ENCODE results near the gene TRIM37. TPM values are rescaled to one million over a fixed set of nuclear protein-coding genes. Genes with fewer than 3 reads are reported as not detected.

TRIM37 gene
- total and polyA plus RNA-seq, 2 of the 8 experiments (the other 6 are each of a cell fraction or from before 2014, with no cell fraction given) = 38.2 to 57.0 TPM

DNA sequence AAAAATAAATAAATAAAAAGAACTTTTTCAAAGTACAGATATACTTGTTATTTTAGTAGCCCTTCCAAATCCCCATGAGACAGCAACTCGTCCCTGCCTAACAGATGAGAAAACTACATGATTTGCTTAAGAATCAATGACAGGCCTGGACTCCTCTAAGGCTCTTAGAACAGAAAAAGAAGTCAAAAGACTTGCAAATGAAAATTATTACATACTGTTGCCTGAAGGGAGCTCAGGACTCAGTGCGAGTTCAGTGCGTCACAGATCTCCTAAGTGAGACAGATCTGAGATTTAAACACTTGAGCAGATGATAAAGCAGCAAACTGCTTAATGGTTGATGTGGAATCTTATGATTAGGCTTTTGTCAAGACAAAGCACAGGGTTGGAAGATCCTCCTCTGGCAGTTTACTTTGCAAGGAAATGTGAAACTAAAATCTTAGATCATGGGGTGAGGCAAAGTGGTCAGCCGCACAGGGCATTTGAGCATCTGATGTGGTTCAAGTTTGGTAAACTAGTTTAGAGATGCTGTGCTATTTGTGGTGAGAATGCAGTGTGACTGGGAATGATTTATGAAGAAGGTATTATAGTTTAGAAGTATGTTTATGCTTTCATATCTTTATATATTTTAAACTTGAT, 138.1 kb downstream of the TRIM37 start:
- Histone ChIP-seq H2AFZ (ENCODE audit: low read length) (no peak overlapping the region), H3K23ac (ENCODE audit: insufficient read length) (no peak overlapping the region), H3K79me2 (ENCODE audit: control insufficient read depth in 1 of 2, insufficient read depth in 2 of 2, low read length in 2 of 2) (no peaks in the 10 kb centered on the region), H3K23me2 (ENCODE audit: low read depth, low read length) (no peaks in the 10 kb centered on the region), H3K4me2 (ENCODE audit: insufficient read depth in 1 of 2, low read depth in 2 of 2, low read length in 2 of 2) (peak overlapping the region; percentile 18 to 52; a peak in 3 of 4 replicates), H3K36me3 (ENCODE audit: control insufficient read depth in 2 of 4, insufficient read depth in 4 of 4, low read length in 3 of 4) (no peaks in the 10 kb centered on the region), H3K56ac (replicated peaks; ENCODE audit: insufficient read length, low read depth, low read length) (no peak overlapping the region), H3K9ac (replicated peaks in 1 of 4; ENCODE audit: extremely low read depth in 1 of 4, low read depth in 3 of 4, low read length in 3 of 4) (no peak overlapping the region), H3K4me3 (ENCODE audit: extremely low read depth in 1 of 4, insufficient read depth in 2 of 4, low read depth in 3 of 4, low read length in 4 of 4) (no peak overlapping the region), H2BK20ac (ENCODE audit: low read length) (no peak overlapping the region), H3K14ac (ENCODE audit: insufficient read length) (no peak overlapping the region), H2BK5ac (ENCODE audit: low read depth, low read length) (no peak overlapping the region), H2BK15ac (ENCODE audit: low read length) (no peak overlapping the region), H4K20me1 (replicated peaks in 1 of 2; ENCODE audit: control insufficient read depth in 1 of 2, insufficient read depth in 2 of 2, low read length in 2 of 2) (no peaks in the 10 kb centered on the region), H2BK12ac (ENCODE audit: low read depth, low read length) (no peak overlapping the region), H2AK5ac (ENCODE audit: low read depth, low read length) (no peak overlapping the region), H4K8ac (ENCODE audit: extremely low read depth, insufficient read depth, low read length) (no peak overlapping the region), H3K27ac (ENCODE audit: low read depth, low read length) (no peak overlapping the region), H3K18ac (ENCODE audit: extremely low read depth, low read length) (no peak overlapping the region), H3K79me1 (ENCODE audit: low read depth, low read length) (no peaks in the 10 kb centered on the region), H4K91ac (replicated peaks; ENCODE audit: insufficient read length, low read length) (no peak overlapping the region), H3K4me1 (replicated peaks in 1 of 4; ENCODE audit: control insufficient read depth in 3 of 4, insufficient read depth in 4 of 4, low read length in 3 of 4) (peaks cover 2 to 13% (median 9%) of the 10 kb centered on the region in 4 experiments; a peak in 4 of 7 replicates), H2BK120ac (replicated peaks; ENCODE audit: low read depth, low read length) (no peak overlapping the region), H3K4ac (replicated peaks; ENCODE audit: insufficient read length, low read depth, low read length) (no peak overlapping the region), H3K27me3 (replicated peaks in 1 of 4; ENCODE audit: control insufficient read depth in 3 of 4, extremely low read depth in 1 of 4, insufficient read depth in 3 of 4, low read length in 3 of 4) (no peaks in the 10 kb centered on the region), H3K9me3 (ENCODE audit: insufficient read depth in 2 of 2, low read depth in 1 of 2, low read length in 1 of 2) (no peaks in the 10 kb centered on the region), H4K5ac (ENCODE audit: insufficient read length, low read depth, low read length) (no peak overlapping the region)
- ChIA-PET CTCF (ENCODE audit: partially characterized antibody) (interaction anchor here (0.5 to 1.7 kb wide), 4 partner anchors 15 to 379 kb away, joined by 3 to 7 read pairs (median 4); no protein-coding TSS in a partner anchor), POLR2A (ENCODE audit: partially characterized antibody) (interaction anchor here (1.2 kb wide), 1 partner anchor 310 kb away, joined by 5 read pairs; no protein-coding TSS in a partner anchor)
- no peak for DNase-seq (ENCODE audit: low read depth in 1 of 2, low spot score in 2 of 2)
- 70% methylated on average over 4 of the region's 4 CpGs; no CpG with 5 or more reads in 1 of the 2 experiments for WGBS, 2 experiments (ENCODE audit: extremely low coverage in 1 of 2, insufficient coverage in 1 of 2, insufficient read length in 1 of 2, insufficient replicate concordance in 2 of 2, low coverage in 1 of 2, low lambda C conversion rate in 2 of 2, missing lambda C conversion rate in 1 of 2)
- no peak for FAIRE-seq
- TF ChIP-seq JUN (IDR thresholded peaks at IDR 0.05; ENCODE audit: low read depth, low read length) (no peak), NANOG (IDR thresholded peaks at IDR 0.05; ENCODE audit: insufficient read depth, low read depth, low read length, poor library complexity, severe bottlenecking) (no peak), SIRT6 (IDR thresholded peaks at IDR 0.05; ENCODE audit: low read length) (no peak), BRCA1 (IDR thresholded peaks at IDR 0.05; ENCODE audit: low read depth, low read length) (no peak), YY1 (IDR thresholded peaks at IDR 0.05; ENCODE audit: low read depth, low read length) (no peak), CTBP2 (IDR thresholded peaks at IDR 0.05; ENCODE audit: borderline replicate concordance, insufficient read depth, insufficient read length, low read length) (no peak), BACH1 (IDR thresholded peaks at IDR 0.05; ENCODE audit: low read length) (no peak), SP4 (IDR thresholded peaks at IDR 0.05; ENCODE audit: low read length) (no peak), HDAC2 (IDR thresholded peaks at IDR 0.05; ENCODE audit: borderline replicate concordance in 1 of 2, low read depth in 2 of 2, low read length in 2 of 2) (no peak), MAFK (IDR thresholded peaks at IDR 0.05; ENCODE audit: low read depth, low read length) (no peak), TEAD4 (IDR thresholded peaks at IDR 0.05; ENCODE audit: low read depth, low read length) (no peak), SRF (IDR thresholded peaks at IDR 0.05; ENCODE audit: low read depth, low read length) (no peak)
- TF ChIP-seq, protein P1, sequence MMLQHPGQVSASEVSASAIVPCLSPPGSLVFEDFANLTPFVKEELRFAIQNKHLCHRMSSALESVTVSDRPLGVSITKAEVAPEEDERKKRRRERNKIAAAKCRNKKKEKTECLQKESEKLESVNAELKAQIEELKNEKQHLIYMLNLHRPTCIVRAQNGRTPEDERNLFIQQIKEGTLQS (IDR thresholded peaks at IDR 0.05; ENCODE audit: insufficient read depth, low read depth, low read length) = no peak

Data from H1 (cell line).